ENCODE results near the gene SLC9A8.

The SLC9A8 gene

DNA sequence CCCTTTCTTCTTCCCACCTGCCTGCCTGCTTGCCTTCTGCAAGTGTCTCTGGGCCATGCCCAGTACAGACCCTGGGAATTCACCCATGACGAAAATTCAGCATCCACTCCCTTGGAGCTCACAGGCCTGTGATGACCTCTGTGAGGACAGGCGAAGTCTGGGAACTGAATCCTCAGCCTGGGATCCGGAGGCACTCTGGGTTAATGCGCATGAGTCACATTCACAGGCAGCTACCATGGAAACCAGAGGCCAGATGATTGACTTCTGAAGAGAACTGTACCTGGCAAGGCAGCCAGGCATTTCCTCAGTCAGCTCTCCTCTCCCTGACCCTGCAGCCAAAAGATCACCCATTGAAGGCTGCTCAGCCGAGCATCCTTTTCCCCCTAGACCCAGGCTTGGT lies 41.0 kb downstream of the SLC9A8 start:
- H3K4me3 ChIP-seq (ENCODE audit: insufficient read depth, low read length, poor library complexity, severe bottlenecking) = no peak overlapping the region
- no peak overlapping the region for H3K9ac ChIP-seq (ENCODE audit: low read length)
- H3K9me2 ChIP-seq (replicated peaks; ENCODE audit: insufficient read depth, low read length) = no peaks in the 10 kb centered on the region
- no peaks in the 10 kb centered on the region for H3K9me3 ChIP-seq (ENCODE audit: insufficient read depth, low read length)
- no peak overlapping the region for H3K4me2 ChIP-seq (ENCODE audit: low read depth, low read length, poor library complexity, severe bottlenecking)
- no peaks in the 10 kb centered on the region for H3K27me3 ChIP-seq (ENCODE audit: low read length)
- no peaks in the 10 kb centered on the region for H3F3A ChIP-seq (ENCODE audit: insufficient read depth)
- no peak for TF ChIP-seq CTCF (IDR thresholded peaks at IDR 0.05; ENCODE audit: insufficient read depth, low read length, poor library complexity, severe bottlenecking)
- TF ChIP-seq EZH2phosphoT487 (conservative IDR thresholded peaks at IDR 0.05; ENCODE audit: low read length) = no peak
- no peak overlapping the region for H3K27ac ChIP-seq (ENCODE audit: low read depth, low read length)
- H3K79me2 ChIP-seq (ENCODE audit: insufficient read depth, low read length) = no peaks in the 10 kb centered on the region
- no peaks in the 10 kb centered on the region for H4K20me1 ChIP-seq (ENCODE audit: low read depth, low read length)
- no peak overlapping the region for H2AFZ ChIP-seq (ENCODE audit: low read depth, low read length, severe bottlenecking)
- H3K36me3 ChIP-seq (ENCODE audit: low read length) = peaks cover 5% of the 10 kb centered on the region; the same call in 1 of the 2 replicates

DNA sequence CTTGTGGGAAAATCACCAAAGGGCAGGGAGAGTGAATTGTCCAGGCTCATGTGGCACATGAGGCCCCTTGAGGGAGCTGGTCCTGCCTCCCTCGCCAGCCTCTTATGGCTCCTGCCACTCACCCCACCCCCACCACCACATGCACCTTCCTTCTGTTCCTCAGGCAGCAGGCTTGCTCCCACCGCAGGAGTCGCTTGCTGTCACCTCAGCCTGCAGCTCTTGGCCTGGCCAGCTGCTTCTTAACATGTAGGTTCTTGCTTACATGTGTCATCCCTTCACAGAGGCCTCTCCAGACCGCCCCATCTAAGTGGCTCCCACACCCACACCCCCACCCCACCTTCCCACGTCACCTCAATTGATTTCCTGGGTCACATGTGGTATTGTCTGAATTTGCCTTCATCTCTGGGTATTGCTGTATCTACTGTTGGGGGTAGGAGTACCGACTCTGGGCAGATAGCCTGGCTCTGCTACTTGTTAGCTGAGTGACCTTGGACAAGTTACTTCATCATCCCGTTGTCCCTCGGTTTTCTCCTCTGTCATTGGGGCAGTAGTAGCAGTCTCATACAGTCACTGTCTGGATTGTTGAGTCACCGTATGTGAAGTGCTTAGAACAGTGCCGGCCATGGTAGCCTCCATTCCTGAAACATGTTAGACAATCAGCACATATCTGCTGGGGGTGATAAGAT lies 41.7 kb downstream of the SLC9A8 start:
- H3K9ac ChIP-seq (ENCODE audit: low read length) = no peak overlapping the region
- H3F3A ChIP-seq (ENCODE audit: insufficient read depth) = no peaks in the 10 kb centered on the region
- TF ChIP-seq CTCF (IDR thresholded peaks at IDR 0.05; ENCODE audit: insufficient read depth, low read length, poor library complexity, severe bottlenecking) = no peak
- TF ChIP-seq EZH2phosphoT487 (conservative IDR thresholded peaks at IDR 0.05; ENCODE audit: low read length) = no peak
- no peak overlapping the region for H3K4me3 ChIP-seq (ENCODE audit: insufficient read depth, low read length, poor library complexity, severe bottlenecking)
- H3K9me3 ChIP-seq (ENCODE audit: insufficient read depth, low read length) = no peaks in the 10 kb centered on the region
- no peak overlapping the region for H3K27ac ChIP-seq (ENCODE audit: low read depth, low read length)
- no peaks in the 10 kb centered on the region for H4K20me1 ChIP-seq (ENCODE audit: low read depth, low read length)
- peaks cover 4% of the 10 kb centered on the region; the same call in 1 of the 2 replicates for H3K36me3 ChIP-seq (ENCODE audit: low read length)
- H3K79me2 ChIP-seq (ENCODE audit: insufficient read depth, low read length) = no peaks in the 10 kb centered on the region
- H3K27me3 ChIP-seq (ENCODE audit: low read length) = no peaks in the 10 kb centered on the region
- no peak overlapping the region for H2AFZ ChIP-seq (ENCODE audit: low read depth, low read length, severe bottlenecking)
- no peak overlapping the region for H3K4me2 ChIP-seq (ENCODE audit: low read depth, low read length, poor library complexity, severe bottlenecking)
- no peaks in the 10 kb centered on the region for H3K9me2 ChIP-seq (replicated peaks; ENCODE audit: insufficient read depth, low read length)

- H3K9me3 ChIP-seq (ENCODE audit: insufficient read depth, low read length) = no peaks in the 10 kb centered on the region
- no peak overlapping the region for H3K4me2 ChIP-seq (ENCODE audit: low read depth, low read length, poor library complexity, severe bottlenecking)
- no peaks in the 10 kb centered on the region for H3K9me2 ChIP-seq (replicated peaks; ENCODE audit: insufficient read depth, low read length)
- H3K9ac ChIP-seq (ENCODE audit: low read length) = no peak overlapping the region
- no peaks in the 10 kb centered on the region for H3K79me2 ChIP-seq (ENCODE audit: insufficient read depth, low read length)
- no peak overlapping the region for H2AFZ ChIP-seq (ENCODE audit: low read depth, low read length, severe bottlenecking)
- peaks cover 4% of the 10 kb centered on the region; the same call in 1 of the 2 replicates for H3K36me3 ChIP-seq (ENCODE audit: low read length)
- no peak for TF ChIP-seq CTCF (IDR thresholded peaks at IDR 0.05; ENCODE audit: insufficient read depth, low read length, poor library complexity, severe bottlenecking)
- no peak for TF ChIP-seq EZH2phosphoT487 (conservative IDR thresholded peaks at IDR 0.05; ENCODE audit: low read length)
- H3K4me3 ChIP-seq (ENCODE audit: insufficient read depth, low read length, poor library complexity, severe bottlenecking) = no peak overlapping the region
- H4K20me1 ChIP-seq (ENCODE audit: low read depth, low read length) = no peaks in the 10 kb centered on the region
- H3K27me3 ChIP-seq (ENCODE audit: low read length) = no peaks in the 10 kb centered on the region
- H3F3A ChIP-seq (ENCODE audit: insufficient read depth) = no peaks in the 10 kb centered on the region
- no peak overlapping the region for H3K27ac ChIP-seq (ENCODE audit: low read depth, low read length)
Measured at GRCh38 chr20:49856904-49857303, 44.3 kb downstream of the SLC9A8 start.
